Activated naive CD8-positive, alpha-beta T cell (primary cell): ENCODE results near the gene GPRIN3.
"Not testable (repeated sequence)": the region's sequence is repeated elsewhere in the genome, so short reads cannot be mapped to it uniquely, and the experiment has no call there.

Experiments used
- H3K27ac Mint-ChIP-seq: one replicate; pipeline ENCODE4 v1.8.0; 2021; ENCODE audit warnings: mixed read lengths
- H3K27me3 Mint-ChIP-seq: one replicate; pipeline ENCODE4 v1.8.0; 2021; ENCODE audit warnings: mixed read lengths
- H3K36me3 Mint-ChIP-seq: one replicate; pipeline ENCODE4 v1.8.0; 2021; ENCODE audit warnings: mixed read lengths
- H3K4me1 Mint-ChIP-seq: one replicate; pipeline ENCODE4 v1.8.0; 2021; ENCODE audit warnings: low read depth, mixed read lengths
- H3K4me3 Mint-ChIP-seq: one replicate; pipeline ENCODE4 v1.8.0; 2021; ENCODE audit warnings: mild to moderate bottlenecking, mixed read lengths
- H3K9me3 Mint-ChIP-seq: one replicate; pipeline ENCODE4 v1.8.0; 2021; ENCODE audit warnings: low read depth, mixed read lengths

GPRIN3 gene

GRCh38 chr4:89329280-89329679 is 21.7 kb upstream of the GPRIN3 start:
- Mint-ChIP-seq H3K27ac (no peak overlapping the region), H3K4me1 (peaks cover 6% of the 10 kb centered on the region), H3K36me3 (peaks cover 6% of the 10 kb centered on the region), H3K9me3 (no peaks in the 10 kb centered on the region), H3K4me3 (no peak overlapping the region), H3K27me3 (no peaks in the 10 kb centered on the region)

GRCh38 chr4:89324671-89325070 is 17.1 kb upstream of the GPRIN3 start:
- H3K4me3 Mint-ChIP-seq = no peak overlapping the region
- H3K27ac Mint-ChIP-seq = no peak overlapping the region
- no peaks in the 10 kb centered on the region for H3K9me3 Mint-ChIP-seq
- peaks cover 8% of the 10 kb centered on the region for H3K4me1 Mint-ChIP-seq
- peaks cover 7% of the 10 kb centered on the region for H3K36me3 Mint-ChIP-seq
- H3K27me3 Mint-ChIP-seq = no peaks in the 10 kb centered on the region

GRCh38 chr4:89322671-89323070 is 15.1 kb upstream of the GPRIN3 start:
- Mint-ChIP-seq H3K9me3 (no peaks in the 10 kb centered on the region), H3K27me3 (no peaks in the 10 kb centered on the region), H3K4me3 (no peak overlapping the region), H3K4me1 (peaks cover 21% of the 10 kb centered on the region), H3K27ac (no peak overlapping the region), H3K36me3 (peaks cover 4% of the 10 kb centered on the region)

- Mint-ChIP-seq H3K9me3 (no peaks in the 10 kb centered on the region), H3K4me1 (peaks cover 36% of the 10 kb centered on the region), H3K4me3 (no peak overlapping the region), H3K36me3 (peaks cover 2% of the 10 kb centered on the region), H3K27ac (peak overlapping the region; percentile 13), H3K27me3 (no peaks in the 10 kb centered on the region)
Observed at GRCh38 chr4:89319756-89320155, 12.2 kb upstream of the GPRIN3 start.

GRCh38 chr4:89316931-89317366 is 9.3 kb upstream of the GPRIN3 start:
- Mint-ChIP-seq H3K4me1 (peaks cover 33% of the 10 kb centered on the region), H3K27ac (peak overlapping the region; percentile 93), H3K9me3 (no peaks in the 10 kb centered on the region), H3K4me3 (peak overlapping the region; percentile 21), H3K27me3 (no peaks in the 10 kb centered on the region), H3K36me3 (peaks cover 2% of the 10 kb centered on the region)

GRCh38 chr4:89316211-89316610 is 8.6 kb upstream of the GPRIN3 start:
- Mint-ChIP-seq H3K36me3 (no peaks in the 10 kb centered on the region), H3K27ac (peak overlapping the region; percentile 93), H3K4me1 (peaks cover 33% of the 10 kb centered on the region), H3K9me3 (no peaks in the 10 kb centered on the region), H3K27me3 (no peaks in the 10 kb centered on the region), H3K4me3 (peak overlapping the region; percentile 21)

- Mint-ChIP-seq H3K4me1 (peaks cover 41% of the 10 kb centered on the region), H3K27me3 (no peaks in the 10 kb centered on the region), H3K27ac (no peak overlapping the region), H3K9me3 (no peaks in the 10 kb centered on the region), H3K4me3 (no peak overlapping the region), H3K36me3 (no peaks in the 10 kb centered on the region)
Observed at GRCh38 chr4:89314291-89314690, 6.7 kb upstream of the GPRIN3 start.

- Mint-ChIP-seq H3K27me3 (no peaks in the 10 kb centered on the region), H3K36me3 (no peaks in the 10 kb centered on the region), H3K4me3 (no peak overlapping the region), H3K4me1 (peaks cover 37% of the 10 kb centered on the region), H3K27ac (no peak overlapping the region), H3K9me3 (no peaks in the 10 kb centered on the region)
Observed at GRCh38 chr4:89312066-89312465, 4.5 kb upstream of the GPRIN3 start.

GRCh38 chr4:89311433-89311832 is 3.8 kb upstream of the GPRIN3 start:
- H3K27ac Mint-ChIP-seq = no peak overlapping the region
- no peak overlapping the region for H3K4me3 Mint-ChIP-seq
- H3K36me3 Mint-ChIP-seq = no peaks in the 10 kb centered on the region
- H3K4me1 Mint-ChIP-seq = peaks cover 37% of the 10 kb centered on the region
- no peaks in the 10 kb centered on the region for H3K9me3 Mint-ChIP-seq
- no peaks in the 10 kb centered on the region for H3K27me3 Mint-ChIP-seq

- H3K27me3 Mint-ChIP-seq, H3K9me3 Mint-ChIP-seq, H3K36me3 Mint-ChIP-seq: not testable (repeated sequence)
- H3K27ac Mint-ChIP-seq = peak overlapping the region; percentile 59
- peaks cover 51% of the 10 kb centered on the region for H3K4me1 Mint-ChIP-seq
- H3K4me3 Mint-ChIP-seq = peak overlapping the region; percentile 25
Observed at GRCh38 chr4:89309154-89309553, 1.6 kb upstream of the GPRIN3 start.

GRCh38 chr4:89308161-89308500 is 531 bp upstream of the GPRIN3 start:
- H3K27ac Mint-ChIP-seq = no peak overlapping the region
- H3K9me3 Mint-ChIP-seq = no peaks in the 10 kb centered on the region
- no peaks in the 10 kb centered on the region for H3K27me3 Mint-ChIP-seq
- H3K4me1 Mint-ChIP-seq = peaks cover 60% of the 10 kb centered on the region
- H3K36me3 Mint-ChIP-seq = peaks cover 6% of the 10 kb centered on the region
- H3K4me3 Mint-ChIP-seq = peak overlapping the region; percentile 96

- no peaks in the 10 kb centered on the region for H3K27me3 Mint-ChIP-seq
- H3K4me3 Mint-ChIP-seq = peak overlapping the region; percentile 96
- H3K9me3 Mint-ChIP-seq = no peaks in the 10 kb centered on the region
- H3K4me1 Mint-ChIP-seq = peaks cover 67% of the 10 kb centered on the region
- peak overlapping the region; percentile 86 for H3K27ac Mint-ChIP-seq
- peaks cover 7% of the 10 kb centered on the region for H3K36me3 Mint-ChIP-seq
Observed at GRCh38 chr4:89307178-89307445, 488 bp downstream of the GPRIN3 start.

GRCh38 chr4:89306486-89307177 is 968 bp downstream of the GPRIN3 start:
- Mint-ChIP-seq H3K4me3 (peak overlapping the region; percentile 96), H3K4me1 (peaks cover 72% of the 10 kb centered on the region), H3K9me3 (no peaks in the 10 kb centered on the region), H3K27ac (peak overlapping the region; percentile 86), H3K36me3 (peaks cover 7% of the 10 kb centered on the region), H3K27me3 (no peaks in the 10 kb centered on the region)

GRCh38 chr4:89305712-89306437 is 1.7 kb downstream of the GPRIN3 start:
- Mint-ChIP-seq H3K27ac (peak overlapping the region; percentile 86), H3K4me3 (peak overlapping the region; percentile 96), H3K36me3 (peaks cover 7% of the 10 kb centered on the region), H3K9me3 (no peaks in the 10 kb centered on the region), H3K4me1 (peaks cover 79% of the 10 kb centered on the region), H3K27me3 (no peaks in the 10 kb centered on the region)

- H3K27me3 Mint-ChIP-seq = no peaks in the 10 kb centered on the region
- H3K36me3 Mint-ChIP-seq = peaks cover 7% of the 10 kb centered on the region
- peak overlapping the region; percentile 86 for H3K27ac Mint-ChIP-seq
- H3K4me3 Mint-ChIP-seq = peak overlapping the region; percentile 96
- peaks cover 81% of the 10 kb centered on the region for H3K4me1 Mint-ChIP-seq
- no peaks in the 10 kb centered on the region for H3K9me3 Mint-ChIP-seq
Observed at GRCh38 chr4:89305028-89305427, 2.6 kb downstream of the GPRIN3 start.
